Thyroid gland (tissue), 4 donors: ENCODE data around the gene ZNF839. TPM values are rescaled to one million over a fixed set of nuclear protein-coding genes. Genes with fewer than 3 reads are reported as not detected.
"Not testable (repeated sequence)": the region's sequence is repeated elsewhere in the genome, so short reads cannot be mapped to it uniquely, and the experiment has no call there.

ENCODE experiments used
- DNase-seq, 2 donors: peaks; one replicate each; pipeline ENCODE4 v3.0.0-alpha.2; 2019
- H3K27ac ChIP-seq, 3 donors: fragments of 200-600 bp; sonication (generic); 1 replicate in 2 of 3; 2 replicates in 1 of 3; pipeline ENCODE4 v1.5.1; 2016 to 2019; ENCODE audit warnings: mild to moderate bottlenecking in 1 of 3, moderate library complexity in 1 of 3
- H3K27me3 ChIP-seq: fragments of 200-600 bp; sonication (generic); one replicate; pipeline ENCODE4 v1.5.1; 2019
- H3K36me3 ChIP-seq, 2 donors: fragments of 200-600 bp; sonication (generic); one replicate each; pipeline ENCODE4 v1.5.1; 2016 to 2019
- H3K4me1 ChIP-seq, 2 donors: fragments of 200-600 bp; sonication (generic); one replicate each; pipeline ENCODE4 v1.5.1; 2017 to 2019
- H3K4me3 ChIP-seq, 3 donors: fragments of 200-600 bp; sonication (generic); replicated peaks in 1 of 3; 1 replicate in 2 of 3; 2 replicates in 1 of 3; pipeline ENCODE4 v1.5.1; 2016; ENCODE audit warnings: mild to moderate bottlenecking in 1 of 3
- H3K9me3 ChIP-seq: fragments of 200-600 bp; sonication (generic); one replicate; pipeline ENCODE4 v1.5.1; 2017
- CTCF ChIP-seq, 6 experiments: fragments of 200-600 bp in 3 of 6; fragments of 450-650 bp in 3 of 6; sonication (generic) in 3 of 6; IDR thresholded peaks; one replicate each; pipeline ENCODE4 v1.5.1; 2016 to 2019; ENCODE audit warnings: antibody characterized with exemption in 6 of 6, mild to moderate bottlenecking in 2 of 6, inconsistent platforms in 1 of 6, moderate library complexity in 1 of 6
- POLR2A ChIP-seq, 2 donors: fragments of 450-650 bp; IDR thresholded peaks; one replicate each; pipeline ENCODE4 v1.6.1; 2017; ENCODE audit warnings: antibody characterized with exemption in 2 of 2, mild to moderate bottlenecking in 2 of 2, moderate library complexity in 1 of 2
- WGBS, 2 donors: methylation state at CpG; one replicate each; pipeline ENCODE4 v1.1.5; 2017; 5-methylcytosine and 5-hydroxymethylcytosine counted together
- intact Hi-C: fragments of 100-400 bp; cut with DNase I; formaldehyde crosslinking; loops from one replicate; pipeline ENCODE4 v1.15.1; 2023
- total RNA-seq, 4 donors: library from RNA; depleted of rRNA; stranded (reverse); fragments of >200 nt; gene quantifications; one replicate each; pipeline ENCODE4 v1.2.3, GENCODE V29; 2016

Gene ZNF839
- total RNA-seq, 4 donors from 2014 or later, result 9.1 to 14.2 (median 12.9) TPM

DNA sequence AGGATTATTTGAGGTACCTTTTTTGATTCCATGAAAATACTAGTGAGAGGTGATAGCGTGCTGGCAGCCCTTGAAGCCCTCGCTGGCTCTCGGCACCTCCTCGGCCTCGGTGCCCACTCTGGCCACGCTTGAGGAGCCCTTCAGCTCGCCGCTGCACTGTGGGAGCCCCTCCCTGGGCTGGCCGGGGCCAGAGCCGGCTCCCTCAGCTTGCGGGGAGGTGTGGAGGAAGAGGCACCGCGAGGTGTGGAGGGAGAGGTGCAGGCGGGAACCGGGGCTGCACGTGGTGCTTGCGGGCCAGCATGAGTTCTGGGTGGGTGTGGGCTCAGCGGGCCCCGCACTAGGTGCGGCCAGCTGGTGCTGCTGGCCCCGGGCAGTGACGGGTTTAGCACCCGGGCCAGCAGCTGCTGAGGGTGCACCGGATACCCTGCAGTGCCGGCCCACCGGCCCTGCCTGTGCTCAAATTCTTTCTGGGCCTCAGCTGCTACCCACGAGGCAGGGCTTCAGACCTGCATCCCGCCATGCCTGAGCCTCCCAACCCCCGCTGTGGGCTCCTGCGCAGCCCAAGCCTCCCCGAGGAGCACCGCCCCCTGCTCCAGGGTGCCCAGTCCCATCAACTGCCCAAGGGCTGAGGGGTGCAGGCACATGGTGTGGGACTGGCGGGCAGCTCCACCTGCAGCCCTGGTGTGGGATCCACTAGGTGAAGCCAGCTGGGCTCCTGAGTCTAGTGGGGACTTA, 21.9 kb upstream of the ZNF839 start:
- no peak for TF ChIP-seq POLR2A (IDR thresholded peaks at IDR 0.05)
- TF ChIP-seq CTCF (IDR thresholded peaks at IDR 0.05), result no peak
- intact Hi-C loops, result no loop called here
- Histone ChIP-seq H3K4me1 (peaks cover 16 to 18% of the 10 kb centered on the region in 2 donors), H3K4me3 (no peak overlapping the region), H3K27me3 (no peaks in the 10 kb centered on the region), H3K27ac (no peak overlapping the region), H3K36me3 (no peaks in the 10 kb centered on the region), H3K9me3 (no peaks in the 10 kb centered on the region)
- DNase-seq, result no peak
- 96 to 97% methylated on average over 21 to 28 of the region's 33 CpGs for WGBS, 2 donors

- H3K9me3 ChIP-seq, H3K36me3 ChIP-seq, H3K27me3 ChIP-seq, H3K27ac ChIP-seq, DNase-seq, H3K4me3 ChIP-seq, intact Hi-C loops: not testable (repeated sequence)
- 90 to 94% methylated on average over 11 to 12 of the region's 12 CpGs for WGBS, 2 donors
- peaks cover 16 to 18% of the 10 kb centered on the region in 2 donors for H3K4me1 ChIP-seq
These were observed 21.1 kb upstream of the ZNF839 start for GRCh38 chr14:102298303-102299070.

DNA sequence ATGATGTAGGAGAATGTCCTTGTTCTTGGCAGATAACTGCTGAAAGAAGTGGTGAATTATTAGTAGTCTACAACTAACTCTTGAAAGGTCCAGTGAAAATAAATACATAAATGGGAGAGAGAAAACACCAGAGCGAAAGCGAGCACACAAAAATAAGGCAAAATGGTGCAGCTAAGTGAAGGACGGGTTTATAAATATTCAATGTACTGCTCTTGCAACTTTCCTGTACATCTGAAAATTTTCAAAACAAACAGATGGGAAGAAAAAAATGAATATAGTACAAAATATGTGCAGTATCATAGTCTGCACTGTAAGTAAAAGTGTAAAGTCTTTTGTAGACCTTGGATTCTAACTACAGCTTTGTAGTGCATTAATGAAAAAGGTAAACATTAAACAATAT, 15.9 kb upstream of the ZNF839 start:
- 93% methylated on average over 3 of the region's 3 CpGs for WGBS, 2 donors
- H3K4me1 ChIP-seq, result no peaks in the 10 kb centered on the region

DNA sequence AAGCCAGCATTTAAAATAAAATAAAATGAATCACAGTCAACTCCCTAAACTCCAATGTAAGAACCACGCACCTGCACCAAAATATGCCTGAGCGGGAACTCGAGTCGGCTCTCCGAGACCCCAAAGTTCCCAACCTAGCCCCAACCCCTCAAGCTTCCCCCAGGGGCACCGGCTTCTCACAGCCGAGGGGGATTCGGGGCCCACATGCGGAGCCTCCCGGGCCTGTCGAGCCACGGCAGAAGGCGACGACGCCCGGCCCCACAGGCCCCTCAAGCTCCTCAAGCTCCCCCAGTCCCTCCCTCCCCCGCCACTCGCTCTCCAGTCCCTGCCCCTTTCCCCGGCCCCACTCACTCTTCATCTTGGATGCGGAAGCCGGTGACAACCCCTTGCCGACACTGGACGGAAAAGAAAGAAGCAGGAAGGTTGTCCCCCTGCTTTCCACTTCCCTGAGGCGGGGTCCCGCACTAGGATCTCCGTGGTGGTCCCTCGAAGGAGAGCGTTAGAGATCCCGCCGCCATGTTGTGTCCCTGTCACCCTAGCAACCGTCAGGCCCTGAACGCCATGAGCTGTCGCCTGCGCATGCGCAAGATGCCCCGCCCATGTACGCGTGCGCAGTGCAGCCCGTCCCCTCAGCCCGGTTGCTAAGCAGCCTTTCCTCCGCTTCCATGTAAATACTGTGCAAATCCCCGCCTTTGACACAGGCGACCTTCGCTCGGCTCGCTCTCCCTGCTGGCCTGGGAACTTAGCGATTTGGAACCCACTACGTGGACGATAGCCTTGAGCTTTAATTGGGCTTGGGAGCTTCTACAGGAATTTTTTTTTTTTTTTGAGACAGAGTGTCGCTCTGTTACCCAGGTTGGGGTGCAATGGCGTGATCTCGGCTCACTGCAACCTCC, 14.7 kb upstream of the ZNF839 start, which contains the start of gene MOK:
Gene MOK (minus strand): TSS at position 554 of the 896 bp plus-strand sequence. CDS start 196 bp downstream, at position 358.
- Histone ChIP-seq H3K27ac (peak within 1 kb of the TSS; percentile 31 to 46 (median 37)), H3K4me3 (peak within 1 kb of the TSS; percentile 29 to 87 (median 74)), H3K36me3 (no peaks in the 10 kb centered on the region), H3K9me3 (no peaks in the 10 kb centered on the region), H3K27me3 (no peaks in the 10 kb centered on the region), H3K4me1 (no peaks in the 10 kb centered on the region)
- peak; percentile 92 to 95 for DNase-seq
- TF ChIP-seq POLR2A (IDR thresholded peaks at IDR 0.05) (peak in 1 of 2 donors; percentile 64), CTCF (IDR thresholded peaks at IDR 0.05) (no peak)
- intact Hi-C loops, result no loop called here
- WGBS, 2 donors, result 0 to 1% methylated on average over 41 of the region's 53 CpGs

More for the DNA sequence above, 15.9 kb upstream of the ZNF839 start:
- Histone ChIP-seq H3K36me3 (no peaks in the 10 kb centered on the region), H3K27me3 (no peaks in the 10 kb centered on the region), H3K27ac (no peak overlapping the region), H3K4me3 (no peak overlapping the region), H3K9me3 (no peaks in the 10 kb centered on the region)
- intact Hi-C loops, result no loop called here
- no peak for DNase-seq
- TF ChIP-seq CTCF (IDR thresholded peaks at IDR 0.05), result no peak
- TF ChIP-seq POLR2A (IDR thresholded peaks at IDR 0.05), result no peak
